ENCODE measurements around the gene FABP1. TPM values are rescaled to one million over a fixed set of nuclear protein-coding genes. Genes with fewer than 3 reads are reported as not detected.

FABP1 gene
- total and polyA plus RNA-seq, 2 of the 8 experiments (the other 6 are each of a cell fraction or from before 2014, with no cell fraction given): 0.09 TPM; not detected in 1

DNA sequence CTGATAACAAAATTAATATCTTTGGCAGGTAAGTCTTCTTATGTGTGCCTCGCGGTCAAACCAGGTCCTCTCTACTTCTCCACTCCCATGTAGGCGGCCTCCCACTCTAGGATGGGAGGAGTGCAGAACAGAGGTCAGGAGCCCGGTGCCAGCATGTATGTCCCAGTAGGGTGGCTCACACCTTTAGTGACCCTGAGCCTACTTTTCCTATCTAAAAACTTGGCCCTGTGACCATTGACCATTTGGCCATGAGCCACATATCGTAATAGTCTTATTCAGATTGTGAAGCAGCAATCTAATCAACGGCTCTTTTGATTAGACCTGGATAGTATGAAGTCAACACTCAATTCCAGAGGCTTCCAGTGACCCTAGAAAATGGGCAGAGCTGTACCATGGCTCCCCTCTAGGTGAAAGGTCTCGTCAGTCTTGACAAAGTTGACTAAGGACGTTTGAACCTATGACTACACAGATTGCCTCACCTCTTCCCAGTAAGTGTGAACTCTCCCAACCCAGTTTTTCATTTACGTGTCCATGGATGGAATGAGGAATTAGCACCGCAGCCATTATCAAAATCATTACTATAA lies 17.1 kb upstream of the FABP1 start:
- H3K56ac ChIP-seq (replicated peaks; ENCODE audit: insufficient read length, low read depth, low read length): no peak overlapping the region
- H3K79me1 ChIP-seq (ENCODE audit: low read depth, low read length): no peaks in the 10 kb centered on the region
- no peaks in the 10 kb centered on the region for H3K9me3 ChIP-seq (ENCODE audit: insufficient read depth in 2 of 2, low read depth in 1 of 2, low read length in 1 of 2)
- H2BK120ac ChIP-seq (replicated peaks; ENCODE audit: low read depth, low read length): no peak overlapping the region
- H2BK12ac ChIP-seq (ENCODE audit: low read depth, low read length): no peak overlapping the region
- H2AK5ac ChIP-seq (ENCODE audit: low read depth, low read length): no peak overlapping the region
- CTCF ChIA-PET (ENCODE audit: partially characterized antibody): interaction anchor here (1.5 to 2.7 kb wide), 2 partner anchors 85 to 143 kb away, joined by 4 to 17 read pairs; no protein-coding TSS in a partner anchor
- H3K4me1 ChIP-seq (replicated peaks in 1 of 4; ENCODE audit: control insufficient read depth in 3 of 4, insufficient read depth in 4 of 4, low read length in 3 of 4): no peaks in the 10 kb centered on the region
- H4K91ac ChIP-seq (replicated peaks; ENCODE audit: insufficient read length, low read length): no peak overlapping the region
- H3K4ac ChIP-seq (replicated peaks; ENCODE audit: insufficient read length, low read depth, low read length): no peak overlapping the region
- no peaks in the 10 kb centered on the region for H3K23me2 ChIP-seq (ENCODE audit: low read depth, low read length)
- no peaks in the 10 kb centered on the region for H3K27me3 ChIP-seq (replicated peaks in 1 of 4; ENCODE audit: control insufficient read depth in 3 of 4, extremely low read depth in 1 of 4, insufficient read depth in 3 of 4, low read length in 3 of 4)
- H3K36me3 ChIP-seq (ENCODE audit: control insufficient read depth in 2 of 4, insufficient read depth in 4 of 4, low read length in 3 of 4): no peaks in the 10 kb centered on the region; a peak in 1 of 8 replicates
- H3K23ac ChIP-seq (ENCODE audit: insufficient read length): no peak overlapping the region
- H4K5ac ChIP-seq (ENCODE audit: insufficient read length, low read depth, low read length): no peak overlapping the region
- H3K18ac ChIP-seq (ENCODE audit: extremely low read depth, low read length): no peak overlapping the region
- no peak overlapping the region for H3K9ac ChIP-seq (replicated peaks in 1 of 4; ENCODE audit: extremely low read depth in 1 of 4, low read depth in 3 of 4, low read length in 3 of 4)
- WGBS, 2 experiments (ENCODE audit: extremely low coverage in 1 of 2, insufficient coverage in 1 of 2, insufficient read length in 1 of 2, insufficient replicate concordance in 2 of 2, low coverage in 1 of 2, low lambda C conversion rate in 2 of 2, missing lambda C conversion rate in 1 of 2): 90% methylated on average over 10 of the region's 10 CpGs; no CpG with 5 or more reads in 1 of the 2 experiments
- H3K4me2 ChIP-seq (ENCODE audit: insufficient read depth in 1 of 2, low read depth in 2 of 2, low read length in 2 of 2): no peak overlapping the region
- no peak overlapping the region for H3K14ac ChIP-seq (ENCODE audit: insufficient read length)
- H3K79me2 ChIP-seq (ENCODE audit: control insufficient read depth in 1 of 2, insufficient read depth in 2 of 2, low read length in 2 of 2): no peaks in the 10 kb centered on the region
- FAIRE-seq (no peak), DNase-seq (ENCODE audit: low read depth in 1 of 2, low spot score in 2 of 2) (no peak)
- no peak overlapping the region for H3K27ac ChIP-seq (ENCODE audit: low read depth, low read length)
- H2BK5ac ChIP-seq (ENCODE audit: low read depth, low read length): no peak overlapping the region
- no peak overlapping the region for H2BK15ac ChIP-seq (ENCODE audit: low read length)
- no peaks in the 10 kb centered on the region for H4K20me1 ChIP-seq (replicated peaks in 1 of 2; ENCODE audit: control insufficient read depth in 1 of 2, insufficient read depth in 2 of 2, low read length in 2 of 2)
- no peak overlapping the region for H2BK20ac ChIP-seq (ENCODE audit: low read length)
- POLR2A ChIA-PET (ENCODE audit: partially characterized antibody): interaction anchor here (0.9 to 1.5 kb wide), 2 partner anchors 11 to 15 kb away, joined by 3 read pairs; no protein-coding TSS in a partner anchor
- H4K8ac ChIP-seq (ENCODE audit: extremely low read depth, insufficient read depth, low read length): no peak overlapping the region
- no peak overlapping the region for H3K4me3 ChIP-seq (ENCODE audit: extremely low read depth in 1 of 4, insufficient read depth in 2 of 4, low read depth in 3 of 4, low read length in 4 of 4)
- no peak overlapping the region for H2AFZ ChIP-seq (ENCODE audit: low read length)
- TF ChIP-seq SUZ12 (IDR thresholded peaks at IDR 0.05; ENCODE audit: low read length) (no peak), CHD2 (IDR thresholded peaks at IDR 0.05; ENCODE audit: low read length) (no peak), HDAC2 (IDR thresholded peaks at IDR 0.05; ENCODE audit: borderline replicate concordance in 1 of 2, low read depth in 2 of 2, low read length in 2 of 2) (no peak), SRF (IDR thresholded peaks at IDR 0.05; ENCODE audit: low read depth, low read length) (no peak), TAF1 (IDR thresholded peaks at IDR 0.05; ENCODE audit: low read depth, low read length) (no peak), KDM5A (IDR thresholded peaks at IDR 0.05; ENCODE audit: low read length) (no peak), CBX5 (IDR thresholded peaks at IDR 0.05; ENCODE audit: low read depth, low read length) (no peak), SIRT6 (IDR thresholded peaks at IDR 0.05; ENCODE audit: low read length) (no peak), BACH1 (IDR thresholded peaks at IDR 0.05; ENCODE audit: low read length) (no peak), HDAC6 (IDR thresholded peaks at IDR 0.05; ENCODE audit: low read depth, low read length) (no peak)
- TF ChIP-seq, protein P1, sequence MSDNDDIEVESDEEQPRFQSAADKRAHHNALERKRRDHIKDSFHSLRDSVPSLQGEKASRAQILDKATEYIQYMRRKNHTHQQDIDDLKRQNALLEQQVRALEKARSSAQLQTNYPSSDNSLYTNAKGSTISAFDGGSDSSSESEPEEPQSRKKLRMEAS (IDR thresholded peaks at IDR 0.05): no peak
- TF ChIP-seq, protein P2, sequence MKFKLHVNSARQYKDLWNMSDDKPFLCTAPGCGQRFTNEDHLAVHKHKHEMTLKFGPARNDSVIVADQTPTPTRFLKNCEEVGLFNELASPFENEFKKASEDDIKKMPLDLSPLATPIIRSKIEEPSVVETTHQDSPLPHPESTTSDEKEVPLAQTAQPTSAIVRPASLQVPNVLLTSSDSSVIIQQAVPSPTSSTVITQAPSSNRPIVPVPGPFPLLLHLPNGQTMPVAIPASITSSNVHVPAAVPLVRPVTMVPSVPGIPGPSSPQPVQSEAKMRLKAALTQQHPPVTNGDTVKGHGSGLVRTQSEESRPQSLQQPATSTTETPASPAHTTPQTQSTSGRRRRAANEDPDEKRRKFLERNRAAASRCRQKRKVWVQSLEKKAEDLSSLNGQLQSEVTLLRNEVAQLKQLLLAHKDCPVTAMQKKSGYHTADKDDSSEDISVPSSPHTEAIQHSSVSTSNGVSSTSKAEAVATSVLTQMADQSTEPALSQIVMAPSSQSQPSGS (IDR thresholded peaks at IDR 0.05; ENCODE audit: low read length): no peak

Measured in H1 (cell line).